ENCODE data around the gene SMC3. TPM values are rescaled to one million over a fixed set of nuclear protein-coding genes. Genes with fewer than 3 reads are reported as not detected.

The SMC3 gene
- total and polyA plus RNA-seq, 2 of the 4 experiments (the other 2 are of a cell fraction): 15.0 to 15.2 TPM

DNA sequence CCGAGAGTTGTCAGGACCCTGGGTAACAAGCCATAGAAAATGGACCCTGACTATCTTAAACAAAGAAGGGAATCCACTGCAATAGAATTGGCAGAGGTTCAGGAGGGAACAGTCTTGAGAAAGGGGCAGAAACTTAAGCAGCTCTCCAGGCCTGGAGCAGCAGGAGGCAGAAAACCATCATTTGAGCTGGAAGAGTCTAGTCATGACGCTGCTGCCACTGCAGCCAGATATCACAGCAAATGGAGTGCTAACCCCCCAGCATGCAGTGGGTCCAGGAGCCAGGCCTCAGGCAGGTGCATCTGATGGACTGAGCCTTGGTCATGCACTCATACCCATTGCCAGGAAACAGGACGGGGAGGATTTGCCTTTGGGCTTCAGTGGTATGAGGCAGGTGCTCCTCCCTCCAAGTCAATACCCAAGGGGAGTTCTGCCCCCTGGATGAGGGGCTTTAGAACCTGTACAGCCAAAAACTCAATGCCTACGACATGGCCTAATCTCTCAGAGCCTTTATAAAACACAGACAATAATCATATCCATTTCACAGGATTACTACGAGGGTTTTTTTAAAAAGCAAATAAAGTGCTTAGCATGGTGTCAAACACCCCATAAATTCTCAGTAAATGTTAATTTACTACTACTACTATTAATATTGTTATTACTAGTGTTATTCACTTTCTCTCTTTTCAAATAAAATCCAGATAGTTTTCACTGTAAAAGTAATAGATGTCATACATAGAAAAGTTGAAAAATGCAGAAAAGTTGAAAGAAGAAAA, 39.1 kb upstream of the SMC3 start:
- WGBS, 2 experiments (ENCODE audit: extremely low coverage in 2 of 2, insufficient read length in 1 of 2): 100% methylated on average over 2 of the region's 5 CpGs; no CpG with 5 or more reads in 1 of the 2 experiments
- no peaks in the 10 kb centered on the region for H4K20me1 ChIP-seq (ENCODE audit: insufficient read depth, low read length)
- H4K91ac ChIP-seq (ENCODE audit: insufficient read depth, low read depth, low read length): peak overlapping the region; percentile 42
- ChIA-PET POLR2A (ENCODE audit: unreplicated experiment) (no interaction called here), CTCF (no interaction called here)
- H3K36me3 ChIP-seq (ENCODE audit: control insufficient read depth, insufficient read depth, low read length): no peaks in the 10 kb centered on the region
- H3K56ac ChIP-seq (ENCODE audit: extremely low read depth, insufficient read depth, low read length): no peak overlapping the region; the same call in 1 of the 2 replicates
- no TSS peak for BruUV-seq (replicated peaks)
- H3K4me3 ChIP-seq (ENCODE audit: insufficient read depth, low read depth, low read length): no peak overlapping the region
- H3K4ac ChIP-seq (ENCODE audit: low read depth, low read length): peak overlapping the region; percentile 82
- dilution Hi-C loops (cut with HindIII; ENCODE audit: low sequenced_read_pairs, unreplicated experiment): no loop called here
- H2AFZ ChIP-seq (replicated peaks; ENCODE audit: low read length, poor library complexity): no peak overlapping the region
- H4K8ac ChIP-seq (ENCODE audit: low read depth in 2 of 2, low read length in 2 of 2): peak overlapping the region; percentile 6 to 51; a peak in 1 of 4 replicates
- peak overlapping the region; percentile 75; the same call in 1 of the 2 replicates for H2BK20ac ChIP-seq (ENCODE audit: low read depth, low read length)
- in situ Hi-C loops (cut with MboI; ENCODE audit: low sequenced_read_pairs): no loop called here
- H3K9me1 ChIP-seq (ENCODE audit: insufficient read depth, low read length): peaks cover 37% of the 10 kb centered on the region
- no peak for DNase-seq
- H3K14ac ChIP-seq (replicated peaks; ENCODE audit: low read depth, low read length): peak overlapping the region; percentile 68; the same call in 1 of the 2 replicates
- H3K23ac ChIP-seq (ENCODE audit: low read depth, low read length): no peak overlapping the region
- H3K27me3 ChIP-seq (ENCODE audit: control insufficient read depth, insufficient read depth, low read length): no peaks in the 10 kb centered on the region
- H2AK9ac ChIP-seq (replicated peaks; ENCODE audit: low read depth, low read length, poor library complexity): peak overlapping the region; percentile 51
- H3K9ac ChIP-seq (ENCODE audit: low read depth, low read length): no peak overlapping the region
- H2BK120ac ChIP-seq (ENCODE audit: low read depth, low read length): peak overlapping the region; percentile 77
- H3K4me1 ChIP-seq (ENCODE audit: control insufficient read depth, insufficient read depth, low read length): peaks cover 17% of the 10 kb centered on the region
- H2BK15ac ChIP-seq (ENCODE audit: low read depth, low read length): peak overlapping the region; percentile 79; the same call in 2 of the 3 replicates
- peaks cover 0 to 27% of the 10 kb centered on the region in 2 experiments; a peak in 2 of 4 replicates for H3K79me1 ChIP-seq (ENCODE audit: low read depth in 1 of 2, low read length in 2 of 2)
- no peaks in the 10 kb centered on the region for H3K9me3 ChIP-seq (ENCODE audit: control insufficient read depth, insufficient read depth, low read length)
- no peak for TF ChIP-seq USF2 (IDR thresholded peaks at IDR 0.05; ENCODE audit: low read depth, low read length)
- peak; percentile 36; the same call in 1 of the 2 replicates for TF ChIP-seq POLR2A (IDR thresholded peaks at IDR 0.05; ENCODE audit: low read depth, low read length)
- no peak overlapping the region for H4K5ac ChIP-seq (ENCODE audit: low read depth, low read length)
- H3K18ac ChIP-seq (ENCODE audit: low read depth, low read length): no peak overlapping the region
- intact Hi-C loops (cut with micrococcal nuclease): no loop called here
- H2AK5ac ChIP-seq (ENCODE audit: low read depth, low read length): peak overlapping the region; percentile 93
- H3K4me2 ChIP-seq (ENCODE audit: low read depth, low read length): no peak overlapping the region
- H2BK5ac ChIP-seq (ENCODE audit: low read depth, low read length, poor library complexity, severe bottlenecking): no peak overlapping the region
- no peak for ATAC-seq (ENCODE audit: low read depth)
- no peak overlapping the region for H3K27ac ChIP-seq (ENCODE audit: insufficient read depth, low read length)
